ENCODE results near the gene ZNF615. TPM values are rescaled to one million over a fixed set of nuclear protein-coding genes. Genes with fewer than 3 reads are reported as not detected.
"Not testable (repeated sequence)": the region's sequence is repeated elsewhere in the genome, so short reads cannot be mapped to it uniquely, and the experiment has no call there.

ZNF615 gene
- total and polyA plus RNA-seq, 10 donors = 2.0 to 19.9 (median 10.9) TPM

- no peak for DNase-seq
- intact Hi-C loops (cut with DNase I; ENCODE audit: low total_unique reads) = no loop called here
- no peak for TF ChIP-seq POLR2AphosphoS5 (IDR thresholded peaks at IDR 0.05)
- TF ChIP-seq CTCF (IDR thresholded peaks at IDR 0.05 in 8 of 11, conservative IDR thresholded peaks at IDR 0.05 in 3 of 11) = no peak
- no peak for TF ChIP-seq POLR2A (IDR thresholded peaks at IDR 0.05)
- H3K9me3 ChIP-seq = peaks cover 43 to 100% (median 100%) of the 10 kb centered on the region in 8 donors
- H3K27ac ChIP-seq = no peak overlapping the region
- H3K4me1 ChIP-seq = no peaks in the 10 kb centered on the region
- no peak overlapping the region for H3K4me3 ChIP-seq
- no peaks in the 10 kb centered on the region for H3K27me3 ChIP-seq (replicated peaks in 1 of 7)
- peaks cover 6 to 100% (median 62%) of the 10 kb centered on the region in 6 donors for H3K36me3 ChIP-seq
- WGBS, 5 donors = 91 to 96% (median 95%) methylated on average over 3 to 4 of the region's 4 CpGs
Observed at GRCh38 chr19:51978882-51979281, 29.1 kb downstream of the ZNF615 start.

DNA sequence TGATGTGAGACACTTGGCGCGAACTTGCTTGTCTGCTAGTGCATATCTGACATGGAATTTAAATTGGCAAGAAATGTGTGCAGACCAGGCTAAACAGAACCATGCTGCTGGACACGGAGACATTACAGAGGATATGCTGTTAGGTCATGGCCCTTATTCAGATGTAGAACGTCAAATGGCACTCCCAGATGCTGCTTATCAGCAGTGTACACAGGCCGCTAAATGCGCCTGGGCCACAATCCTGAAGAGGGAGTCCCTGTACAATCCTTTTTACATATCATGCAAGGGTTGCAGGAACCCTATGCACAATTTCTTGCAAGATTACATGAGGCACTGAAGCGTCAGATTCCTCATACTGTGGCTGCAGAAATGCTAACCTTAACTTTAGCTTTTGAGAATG lies 30.7 kb downstream of the ZNF615 start:
- 83 to 96% (median 91%) methylated on average over 7 of the region's 7 CpGs for WGBS, 5 donors
- peaks cover 52 to 100% (median 100%) of the 10 kb centered on the region in 8 donors for H3K9me3 ChIP-seq
- peaks cover 19 to 100% (median 74%) of the 10 kb centered on the region in 6 donors for H3K36me3 ChIP-seq
- intact Hi-C loops (cut with DNase I; ENCODE audit: low total_unique reads) = no loop called here
- H3K27me3 ChIP-seq (replicated peaks in 1 of 7) = no peaks in the 10 kb centered on the region
- H3K4me3 ChIP-seq = no peak overlapping the region
- no peak overlapping the region for H3K27ac ChIP-seq
- DNase-seq = no peak
- H3K4me1 ChIP-seq = no peaks in the 10 kb centered on the region
- no peak for TF ChIP-seq CTCF (IDR thresholded peaks at IDR 0.05 in 8 of 11, conservative IDR thresholded peaks at IDR 0.05 in 3 of 11)
- TF ChIP-seq POLR2AphosphoS5 (IDR thresholded peaks at IDR 0.05) = no peak
- TF ChIP-seq POLR2A (IDR thresholded peaks at IDR 0.05) = no peak

GRCh38 chr19:51976852-51977251 lies 31.2 kb downstream of the ZNF615 start:
- TF ChIP-seq POLR2AphosphoS5 (IDR thresholded peaks at IDR 0.05) (no peak), POLR2A (IDR thresholded peaks at IDR 0.05) (no peak), CTCF (IDR thresholded peaks at IDR 0.05 in 8 of 11, conservative IDR thresholded peaks at IDR 0.05 in 3 of 11) (no peak)
- DNase-seq = no peak
- H3K4me1 ChIP-seq = no peaks in the 10 kb centered on the region
- no peaks in the 10 kb centered on the region for H3K27me3 ChIP-seq (replicated peaks in 1 of 7)
- H3K4me3 ChIP-seq = no peak overlapping the region
- WGBS, 5 donors = 92 to 97% (median 94%) methylated on average over 3 of the region's 3 CpGs
- H3K36me3 ChIP-seq = peaks cover 19 to 100% (median 78%) of the 10 kb centered on the region in 6 donors
- intact Hi-C loops (cut with DNase I; ENCODE audit: low total_unique reads) = no loop called here
- H3K27ac ChIP-seq = no peak overlapping the region
- H3K9me3 ChIP-seq = peaks cover 52 to 100% (median 100%) of the 10 kb centered on the region in 8 donors

- not testable (repeated sequence) for DNase-seq
Observed at GRCh38 chr19:51975787-51976186, 32.2 kb downstream of the ZNF615 start.

DNA sequence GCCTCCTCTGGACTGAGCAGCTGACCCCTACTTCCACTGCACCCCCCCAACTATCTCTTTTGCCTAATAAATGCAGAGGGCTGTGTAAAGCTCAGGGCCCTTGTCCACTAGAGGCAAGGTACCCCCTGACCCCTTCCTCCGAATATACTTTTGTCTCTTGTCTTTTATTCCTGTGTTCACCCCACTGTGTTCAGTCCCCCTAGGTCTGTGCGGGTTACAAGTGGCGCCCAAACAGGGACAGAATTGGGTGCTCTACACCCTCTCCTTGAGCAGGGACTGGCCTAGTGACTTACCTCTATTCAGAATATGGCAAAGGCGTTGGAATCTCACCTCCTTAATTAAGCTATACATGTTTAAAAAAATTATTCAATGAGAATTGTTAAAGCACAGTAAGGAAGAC lies 36.4 kb downstream of the ZNF615 start:
- 96 to 98% (median 97%) methylated on average over 4 of the region's 4 CpGs for whole genome bisulfite sequencing, 5 donors
- intact Hi-C loops (cut with DNase I; ENCODE audit: low total_unique reads) = no loop called here

More at GRCh38 chr19:51975787-51976186, 32.2 kb downstream of the ZNF615 start:
- H3K27ac ChIP-seq; intact Hi-C loops (cut with DNase I; ENCODE audit: low total_unique reads); H3K4me1 ChIP-seq; H3K27me3 ChIP-seq (replicated peaks in 1 of 7): not testable (repeated sequence)
- Histone ChIP-seq H3K9me3 (peaks cover 58 to 100% (median 100%) of the 10 kb centered on the region in 8 donors), H3K4me3 (peak overlapping the region in 1 of 8 donors; percentile 13), H3K36me3 (peaks cover 27 to 100% (median 82%) of the 10 kb centered on the region in 6 donors)
- WGBS, 5 donors = 96 to 98% (median 97%) methylated on average over 16 to 17 of the region's 17 CpGs

More for the DNA sequence above, 36.4 kb downstream of the ZNF615 start:
- Histone ChIP-seq H3K36me3 (peaks cover 57 to 100% (median 94%) of the 10 kb centered on the region in 6 donors), H3K27me3 (replicated peaks in 1 of 7) (no peaks in the 10 kb centered on the region), H3K4me1 (no peaks in the 10 kb centered on the region), H3K4me3 (peak overlapping the region in 1 of 8 donors; percentile 41), H3K27ac (no peak overlapping the region), H3K9me3 (peaks cover 66 to 100% (median 100%) of the 10 kb centered on the region in 8 donors)
- TF ChIP-seq POLR2A (IDR thresholded peaks at IDR 0.05) (no peak), POLR2AphosphoS5 (IDR thresholded peaks at IDR 0.05) (no peak), CTCF (IDR thresholded peaks at IDR 0.05 in 8 of 11, conservative IDR thresholded peaks at IDR 0.05 in 3 of 11) (no peak)
- DNase-seq = no peak

All from spleen (tissue), 11 donors.